HEK293 (cell line): ENCODE results near the gene CD101.

Experiments used
- CTCF ChIA-PET: fragments of 350-600 bp; formaldehyde crosslinking; extraction: SDS; loops from one replicate; lab custom pipeline; 2021; ENCODE audit warnings: antibody characterized with exemption; lab: Yijun Ruan, JAX
- POLR2A ChIA-PET: fragments of 300-600 bp; formaldehyde crosslinking; extraction: SDS; loops from one replicate; lab custom pipeline; 2020; ENCODE audit warnings: antibody characterized with exemption, inconsistent platforms; lab: Yijun Ruan, JAX
- H3K27ac ChIP-seq: fragments of 200-500 bp; sonication (Bioruptor generic); 2 replicates; pipeline ENCODE4 v1.5.1; 2014; ENCODE audit warnings: low read depth, low read length, control low read depth, inconsistent platforms; ENCODE audit errors: extremely low read depth
- H3K36me3 ChIP-seq, 2 experiments: fragments of 200-500 bp in 1 of 2; sonication (Bioruptor generic) in 1 of 2; 1 replicate in 1 of 2; 2 replicates in 1 of 2; pipeline ENCODE4 v1.5.1; 2014 to 2017; ENCODE audit warnings: inconsistent platforms in 2 of 2, low read length in 2 of 2; ENCODE audit not compliant: control insufficient read depth in 2 of 2, insufficient read depth in 1 of 2
- H3K4me1 ChIP-seq: fragments of 200-500 bp; sonication (Bioruptor generic); 2 replicates; pipeline ENCODE4 v1.5.1; 2014; ENCODE audit warnings: mild to moderate bottlenecking, low read length, inconsistent platforms; ENCODE audit not compliant: control insufficient read depth, insufficient read depth
- H3K4me3 ChIP-seq: 2 replicates; pipeline ENCODE4 v1.5.1; 2011; ENCODE audit warnings: low read depth, mild to moderate bottlenecking, control low read depth, low read length, moderate library complexity
- H3K9me3 ChIP-seq: fragments of 200-500 bp; sonication (Bioruptor generic); 2 replicates; pipeline ENCODE4 v1.5.1; 2014; ENCODE audit warnings: low read depth, low read length, inconsistent platforms; ENCODE audit not compliant: control insufficient read depth, insufficient read depth
- ATF2 ChIP-seq: fragments of 450-650 bp; formaldehyde crosslinking; IDR thresholded peaks from 2 replicates; pipeline ENCODE4 v1.5.1; 2016; ENCODE audit warnings: missing biosample characterization, missing genetic modification characterization, low read depth
- FEZF1 ChIP-seq: fragments of 450-650 bp; formaldehyde crosslinking; IDR thresholded peaks from 2 replicates; pipeline ENCODE4 v1.5.1; 2016; ENCODE audit warnings: missing biosample characterization, missing genetic modification characterization
- KLF1 ChIP-seq: fragments of 450-650 bp; formaldehyde crosslinking; IDR thresholded peaks from 2 replicates; pipeline ENCODE4 v1.5.1; 2016; ENCODE audit warnings: missing biosample characterization, missing genetic modification characterization
- MYNN ChIP-seq: fragments of 450-650 bp; formaldehyde crosslinking; IDR thresholded peaks from 2 replicates; pipeline ENCODE4 v1.5.1; 2016; ENCODE audit warnings: missing biosample characterization, missing genetic modification characterization, borderline replicate concordance
- SALL2 ChIP-seq: fragments of 450-650 bp; formaldehyde crosslinking; IDR thresholded peaks from 2 replicates; pipeline ENCODE4 v1.5.0; 2017; ENCODE audit warnings: missing biosample characterization, mild to moderate bottlenecking, missing genetic modification characterization, borderline replicate concordance
- ZBTB17 ChIP-seq: fragments of 450-650 bp; formaldehyde crosslinking; IDR thresholded peaks from 2 replicates; pipeline ENCODE4 v1.5.1; 2016; ENCODE audit warnings: missing biosample characterization, missing genetic modification characterization
- ZBTB49 ChIP-seq: fragments of 450-650 bp; formaldehyde crosslinking; IDR thresholded peaks from 2 replicates; pipeline ENCODE4 v1.5.1; 2016; ENCODE audit warnings: missing biosample characterization, missing genetic modification characterization, low read depth
- ZFHX2 ChIP-seq: fragments of 450-650 bp; formaldehyde crosslinking; conservative IDR thresholded peaks from 2 replicates; pipeline ENCODE4 v1.5.1; 2016; ENCODE audit warnings: missing biosample characterization, missing genetic modification characterization
- ZFP3 ChIP-seq: fragments of 450-650 bp; formaldehyde crosslinking; IDR thresholded peaks from 2 replicates; pipeline ENCODE4 v1.5.1; 2016; ENCODE audit warnings: low read depth, missing biosample characterization, missing genetic modification characterization
- ZNF133 ChIP-seq: fragments of 450-650 bp; formaldehyde crosslinking; IDR thresholded peaks from 2 replicates; pipeline ENCODE4 v1.5.1; 2016; ENCODE audit warnings: missing biosample characterization, missing genetic modification characterization
- ZNF184 ChIP-seq: fragments of 450-650 bp; IDR thresholded peaks from 2 replicates; pipeline ENCODE4 v1.5.1; 2018; ENCODE audit warnings: missing biosample characterization, mild to moderate bottlenecking, missing genetic modification characterization
- ZNF223 ChIP-seq: fragments of 450-650 bp; formaldehyde crosslinking; IDR thresholded peaks from 2 replicates; pipeline ENCODE4 v1.5.1; 2016; ENCODE audit warnings: missing biosample characterization, missing genetic modification characterization
- ZNF596 ChIP-seq: fragments of 450-650 bp; IDR thresholded peaks from 2 replicates; pipeline ENCODE4 v1.5.0; 2018; ENCODE audit warnings: missing biosample characterization, mild to moderate bottlenecking, missing genetic modification characterization, moderate library complexity
- ZNF610 ChIP-seq: fragments of 450-650 bp; formaldehyde crosslinking; IDR thresholded peaks from 2 replicates; pipeline ENCODE4 v1.5.1; 2016; ENCODE audit warnings: missing biosample characterization, missing genetic modification characterization, borderline replicate concordance
- ZNF621 ChIP-seq: fragments of 450-650 bp; formaldehyde crosslinking; IDR thresholded peaks from 2 replicates; pipeline ENCODE4 v1.5.1; 2017; ENCODE audit warnings: missing biosample characterization, missing genetic modification characterization
- ZNF747 ChIP-seq: fragments of 450-650 bp; formaldehyde crosslinking; IDR thresholded peaks from 2 replicates; pipeline ENCODE4 v1.5.1; 2016; ENCODE audit warnings: missing biosample characterization, missing genetic modification characterization
- TF ChIP-seq, protein P1 (sequence below): fragments of 450-650 bp; formaldehyde crosslinking; IDR thresholded peaks from 2 replicates; pipeline ENCODE4 v1.5.1; 2016; ENCODE audit warnings: missing biosample characterization, missing genetic modification characterization
- TF ChIP-seq, protein P2 (sequence below): fragments of 450-650 bp; formaldehyde crosslinking; IDR thresholded peaks from 2 replicates; pipeline ENCODE4 v1.5.1; 2016; ENCODE audit warnings: missing biosample characterization, missing genetic modification characterization
- TF ChIP-seq, protein P3 (sequence below): fragments of 450-650 bp; formaldehyde crosslinking; IDR thresholded peaks from 2 replicates; pipeline ENCODE4; 2016; ENCODE audit warnings: missing biosample characterization, missing genetic modification characterization

The CD101 gene

DNA sequence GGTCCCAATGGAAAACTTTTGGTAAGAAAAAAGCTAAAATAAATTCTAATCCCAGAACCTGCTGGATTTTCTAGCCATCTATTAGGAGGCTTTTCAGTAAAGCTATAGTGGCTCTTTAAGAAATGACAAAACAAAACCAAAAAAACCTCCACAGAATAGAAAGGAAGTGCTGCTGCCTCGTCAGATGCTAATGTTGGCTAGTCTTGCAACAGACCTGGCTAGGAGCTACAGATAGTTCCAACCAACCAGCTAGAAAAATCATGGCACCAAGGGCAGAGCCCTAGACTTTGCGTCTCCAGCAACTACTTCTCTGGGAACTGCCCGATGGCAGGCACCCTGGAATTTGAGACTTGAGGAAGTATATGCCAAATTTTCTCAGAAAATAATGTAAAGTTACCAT, 7.6 kb downstream of the CD101 start:
- H3K4me1 ChIP-seq: no peaks in the 10 kb centered on the region
- no peak for TF ChIP-seq ZNF610 (tag by site-specific recombination)
- TF ChIP-seq MYNN: no peak
- no peak for TF ChIP-seq SALL2 (tag by site-specific recombination)
- no peak for TF ChIP-seq ZBTB17 (tag by site-specific recombination)
- TF ChIP-seq, protein P1, sequence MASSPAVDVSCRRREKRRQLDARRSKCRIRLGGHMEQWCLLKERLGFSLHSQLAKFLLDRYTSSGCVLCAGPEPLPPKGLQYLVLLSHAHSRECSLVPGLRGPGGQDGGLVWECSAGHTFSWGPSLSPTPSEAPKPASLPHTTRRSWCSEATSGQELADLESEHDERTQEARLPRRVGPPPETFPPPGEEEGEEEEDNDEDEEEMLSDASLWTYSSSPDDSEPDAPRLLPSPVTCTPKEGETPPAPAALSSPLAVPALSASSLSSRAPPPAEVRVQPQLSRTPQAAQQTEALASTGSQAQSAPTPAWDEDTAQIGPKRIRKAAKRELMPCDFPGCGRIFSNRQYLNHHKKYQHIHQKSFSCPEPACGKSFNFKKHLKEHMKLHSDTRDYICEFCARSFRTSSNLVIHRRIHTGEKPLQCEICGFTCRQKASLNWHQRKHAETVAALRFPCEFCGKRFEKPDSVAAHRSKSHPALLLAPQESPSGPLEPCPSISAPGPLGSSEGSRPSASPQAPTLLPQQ: no peak
- TF ChIP-seq, protein P2, sequence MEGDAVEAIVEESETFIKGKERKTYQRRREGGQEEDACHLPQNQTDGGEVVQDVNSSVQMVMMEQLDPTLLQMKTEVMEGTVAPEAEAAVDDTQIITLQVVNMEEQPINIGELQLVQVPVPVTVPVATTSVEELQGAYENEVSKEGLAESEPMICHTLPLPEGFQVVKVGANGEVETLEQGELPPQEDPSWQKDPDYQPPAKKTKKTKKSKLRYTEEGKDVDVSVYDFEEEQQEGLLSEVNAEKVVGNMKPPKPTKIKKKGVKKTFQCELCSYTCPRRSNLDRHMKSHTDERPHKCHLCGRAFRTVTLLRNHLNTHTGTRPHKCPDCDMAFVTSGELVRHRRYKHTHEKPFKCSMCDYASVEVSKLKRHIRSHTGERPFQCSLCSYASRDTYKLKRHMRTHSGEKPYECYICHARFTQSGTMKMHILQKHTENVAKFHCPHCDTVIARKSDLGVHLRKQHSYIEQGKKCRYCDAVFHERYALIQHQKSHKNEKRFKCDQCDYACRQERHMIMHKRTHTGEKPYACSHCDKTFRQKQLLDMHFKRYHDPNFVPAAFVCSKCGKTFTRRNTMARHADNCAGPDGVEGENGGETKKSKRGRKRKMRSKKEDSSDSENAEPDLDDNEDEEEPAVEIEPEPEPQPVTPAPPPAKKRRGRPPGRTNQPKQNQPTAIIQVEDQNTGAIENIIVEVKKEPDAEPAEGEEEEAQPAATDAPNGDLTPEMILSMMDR (tag by site-specific recombination): no peak
- TF ChIP-seq ZNF223 (tag by site-specific recombination): no peak
- TF ChIP-seq, protein P3, sequence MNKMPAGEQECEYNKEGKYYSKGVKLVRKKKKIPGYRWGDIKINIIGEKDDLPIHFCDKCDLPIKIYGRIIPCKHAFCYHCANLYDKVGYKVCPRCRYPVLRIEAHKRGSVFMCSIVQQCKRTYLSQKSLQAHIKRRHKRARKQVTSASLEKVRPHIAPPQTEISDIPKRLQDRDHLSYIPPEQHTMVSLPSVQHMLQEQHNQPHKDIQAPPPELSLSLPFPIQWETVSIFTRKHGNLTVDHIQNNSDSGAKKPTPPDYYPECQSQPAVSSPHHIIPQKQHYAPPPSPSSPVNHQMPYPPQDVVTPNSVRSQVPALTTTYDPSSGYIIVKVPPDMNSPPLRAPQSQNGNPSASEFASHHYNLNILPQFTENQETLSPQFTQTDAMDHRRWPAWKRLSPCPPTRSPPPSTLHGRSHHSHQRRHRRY: no peak
- no peak for TF ChIP-seq ZNF621 (tag by site-specific recombination)
- TF ChIP-seq ZNF596: no peak
- no peak for TF ChIP-seq ZNF133 (tag by site-specific recombination)
- no peak for TF ChIP-seq ZFHX2 (tag by site-specific recombination)
- TF ChIP-seq KLF1: no peak
- no peak for TF ChIP-seq ZNF747 (tag by site-specific recombination)
- TF ChIP-seq ZBTB49 (tag by site-specific recombination): no peak
- TF ChIP-seq ATF2 (tag by site-specific recombination): no peak
- TF ChIP-seq, all 188 proteins: peak for 0
- Histone ChIP-seq H3K36me3 (no peaks in the 10 kb centered on the region), H3K4me3 (no peak overlapping the region), H3K9me3 (no peaks in the 10 kb centered on the region), H3K27ac (no peak overlapping the region)
- ChIA-PET POLR2A (no interaction called here), CTCF (interaction anchor here (0.6 to 0.8 kb wide), 2 partner anchors 10 to 437 kb away, joined by 3 read pairs; no protein-coding TSS in a partner anchor)

DNA sequence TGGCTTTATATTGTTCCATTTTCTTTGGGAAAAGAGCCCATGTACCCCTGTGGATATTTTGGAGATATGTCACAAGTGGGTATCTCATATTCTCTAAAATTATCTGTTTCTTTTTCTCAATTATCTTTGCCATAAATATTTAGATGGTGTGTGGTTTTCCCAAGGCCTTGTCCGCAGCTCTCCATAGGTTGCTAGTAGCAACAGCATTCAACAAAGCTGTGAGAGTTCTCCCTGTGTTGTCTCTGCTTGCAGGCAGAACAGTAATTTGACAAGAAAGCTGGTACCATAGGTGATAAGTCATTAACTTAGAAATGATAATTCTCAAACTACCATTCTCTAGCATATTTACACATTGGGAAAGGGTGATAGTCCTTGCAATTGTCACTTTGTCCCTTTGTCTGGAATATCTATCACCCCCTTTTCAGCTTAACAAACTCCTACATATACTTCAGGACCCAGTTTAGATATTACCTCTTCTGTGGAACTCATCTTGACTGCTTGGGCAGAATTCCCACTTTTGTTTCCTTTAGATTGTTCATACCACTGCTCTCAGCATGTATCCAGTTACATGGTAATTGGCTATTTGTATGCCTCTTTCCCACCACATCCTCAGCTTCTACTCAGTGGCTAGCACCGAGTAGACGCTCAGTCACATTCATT, 8.9 kb downstream of the CD101 start:
- no peak overlapping the region for H3K27ac ChIP-seq
- TF ChIP-seq FEZF1 (tag by site-specific recombination) (0 out of 2 replicates have a peak, but pooled peaks have one; percentile 26), ZNF184 (tag by site-specific recombination) (no peak), ZFP3 (tag by site-specific recombination) (peak; percentile 73)
- ChIA-PET POLR2A (no interaction called here), CTCF (interaction anchor here (1.2 kb wide), 1 partner anchor 274 kb away, joined by 3 read pairs; no protein-coding TSS in a partner anchor)
- H3K4me3 ChIP-seq: no peak overlapping the region
- no peaks in the 10 kb centered on the region for H3K9me3 ChIP-seq
- H3K4me1 ChIP-seq: no peaks in the 10 kb centered on the region
- no peaks in the 10 kb centered on the region for H3K36me3 ChIP-seq
